HepG2 (cell line): ENCODE data around the gene CCL22. TPM values are rescaled to one million over a fixed set of nuclear protein-coding genes. Genes with fewer than 3 reads are reported as not detected.
"Not testable (repeated sequence)": the region's sequence is repeated elsewhere in the genome, so short reads cannot be mapped to it uniquely, and the experiment has no call there.

Source experiments
- ATAC-seq: fragments of 200-7000 bp; cut with Tn5 transposase; 3 replicates; pipeline ENCODE4 v1.9.1; 2020; ENCODE audit warnings: mild to moderate bottlenecking, moderate library complexity
- BruUV-seq: library from RNA; stranded (reverse); fragments of 400-500 nt; replicated peaks from 2 replicates; lab custom pipeline; 2021; lab: Mats Ljungman, UMichigan
- CTCF ChIA-PET: fragments of 300-600 bp; formaldehyde crosslinking; extraction: SDS; loops from one replicate; lab custom pipeline; 2021; ENCODE audit warnings: low total read pairs, inconsistent platforms, low intra/inter-chr PET ratio; lab: Yijun Ruan, JAX
- POLR2A ChIA-PET: fragments of 350-600 bp; sonication (Branson Sonifier 250); formaldehyde crosslinking; loops from one replicate; lab custom pipeline; 2020; ENCODE audit warnings: antibody characterized with exemption, inconsistent platforms; lab: Yijun Ruan, JAX
- DNase-seq: peaks from one replicate; pipeline ENCODE4 v3.0.0-alpha.2; 2015; ENCODE audit warnings: low spot score
- FAIRE-seq: peaks from 3 replicates; lab custom pipeline; 2011; peaks lifted over from hg19 to GRCh38; lab: Jason Lieb, UNC
- H2AFZ ChIP-seq: one replicate; pipeline ENCODE4 v1.6.1; 2011; ENCODE audit warnings: low read length, inconsistent platforms
- H3K27ac ChIP-seq: fragments of 300-600 bp; 3 replicates; pipeline ENCODE4 v1.8.0; 2011; ENCODE audit warnings: mixed run types, mild to moderate bottlenecking, mixed read lengths, low read length, inconsistent platforms; ENCODE audit not compliant: insufficient read depth; ENCODE audit errors: extremely low read length
- H3K27me3 ChIP-seq, 2 experiments: fragments of 200-600 bp in 1 of 2; 2 replicates in 1 of 2; 3 replicates in 1 of 2; pipeline versions ENCODE4 v1.6.0 to v1.8.0; 2011; ENCODE audit warnings: low read length in 2 of 2, mild to moderate bottlenecking in 2 of 2, moderate library complexity in 2 of 2, inconsistent platforms in 1 of 2; ENCODE audit not compliant: insufficient read depth in 2 of 2, control insufficient read depth in 1 of 2
- H3K36me3 ChIP-seq, 2 experiments: fragments of 200-600 bp in 1 of 2; replicated peaks in 1 of 2; 2 replicates in 1 of 2; 3 replicates in 1 of 2; pipeline versions ENCODE4 v1.5.1 to v1.8.0; 2011; ENCODE audit warnings: low read length in 2 of 2, inconsistent platforms in 1 of 2; ENCODE audit not compliant: insufficient read depth in 2 of 2, control insufficient read depth in 1 of 2
- H3K4me1 ChIP-seq: 2 replicates; pipeline ENCODE4 v1.5.1; 2012; ENCODE audit warnings: low read length, inconsistent platforms; ENCODE audit not compliant: insufficient read depth
- H3K4me2 ChIP-seq: 2 replicates; pipeline ENCODE4 v1.6.0; 2011; ENCODE audit warnings: low read depth, low read length, inconsistent platforms
- H3K4me3 ChIP-seq, 3 experiments: fragments of 200-600 bp in 1 of 3; sonication (generic), shearing (Covaris generic) in 1 of 3; replicated peaks in 1 of 3; 2 replicates each; pipeline ENCODE4 v1.5.1; 2011 to 2016; ENCODE audit warnings: low read length in 3 of 3, inconsistent platforms in 2 of 3, low read depth in 2 of 3, mild to moderate bottlenecking in 2 of 3, control low read depth in 1 of 3, mixed read lengths in 1 of 3; ENCODE audit not compliant: insufficient read depth in 1 of 3
- H3K79me2 ChIP-seq: one replicate; pipeline ENCODE4 v1.6.1; 2011; ENCODE audit warnings: low read length, inconsistent platforms; ENCODE audit not compliant: insufficient read depth
- H3K9ac ChIP-seq: 2 replicates; pipeline ENCODE4 v1.6.0; 2011; ENCODE audit warnings: mild to moderate bottlenecking, low read depth, low read length, inconsistent platforms; ENCODE audit not compliant: insufficient read depth
- H3K9me3 ChIP-seq: 2 replicates; pipeline ENCODE4 v1.5.1; 2012; ENCODE audit warnings: mild to moderate bottlenecking, low read length
- H4K20me1 ChIP-seq: 2 replicates; pipeline ENCODE4 v1.6.0; 2011; ENCODE audit warnings: inconsistent platforms, mild to moderate bottlenecking, low read length, moderate library complexity; ENCODE audit not compliant: insufficient read depth
- STAT6 ChIP-seq: sonication (generic); formaldehyde crosslinking; IDR thresholded peaks from 2 replicates; pipeline ENCODE4 v1.4.0; 2020; ENCODE audit warnings: missing genetic modification reagents, mild to moderate bottlenecking, borderline replicate concordance
- WGBS: methylation state at CpG from one replicate; pipeline ENCODE4 v1.1.6; 2017; ENCODE audit warnings: low lambda C conversion rate; 5-methylcytosine and 5-hydroxymethylcytosine counted together
- in situ Hi-C: cut with HindIII; loops from 2 replicates; pipeline ENCODE4 v1.10.0; 2017; ENCODE audit warnings: low pct_unique_long_range_greater_than_20kb; ENCODE audit not compliant: extremely low pct_ligation_motif_present
- intact Hi-C: fragments of 100-400 bp; cut with micrococcal nuclease; formaldehyde crosslinking; loops from one replicate; pipeline ENCODE4 v1.10.0; 2022; ENCODE audit not compliant: unreplicated experiment
- polyA plus RNA-seq, 8 experiments: library from polyadenylated mRNA; depleted of rRNA in 3 of 8; stranded (reverse) in 7 of 8; unstranded in 1 of 8; fragments of >200 nt; fragmentation: Illumina TruSeq in 4 of 8; extraction: Trizol in 4 of 8; gene quantifications; 2 replicates each; pipeline versions ENCODE4 v1.2.1 to v1.2.3, GENCODE V29; 2011 to 2016; ENCODE audit warnings: low read depth in 4 of 8, missing spikeins in 1 of 8, mixed read lengths in 1 of 8; ENCODE audit not compliant: insufficient read depth in 1 of 8
- total RNA-seq, 5 experiments: library from RNA; depleted of rRNA; stranded (reverse); fragments of >200 nt; fragmentation: Illumina TruSeq; extraction: Trizol; gene quantifications; 2 replicates each; pipeline ENCODE4 v1.2.3, GENCODE V29; 2016; ENCODE audit warnings: low read depth in 1 of 5
- TF ChIP-seq, protein P1 (sequence below): sonication (generic); formaldehyde crosslinking; IDR thresholded peaks from 2 replicates; pipeline ENCODE4 v1.5.0; 2020; ENCODE audit warnings: mild to moderate bottlenecking, missing genetic modification reagents

The CCL22 gene
- total and polyA plus RNA-seq, 2 of the 13 experiments (the other 11 are each of a cell fraction or from before 2014, with no cell fraction given), result not detected

GRCh38 chr16:57344094-57344493, 14.5 kb upstream of the CCL22 start:
- CTCF ChIA-PET, result not testable (repeated sequence)

More at GRCh38 chr16:57344094-57344493, 14.5 kb upstream of the CCL22 start:
- in situ Hi-C loops, H3K79me2 ChIP-seq, FAIRE-seq, H3K4me3 ChIP-seq, H3K4me2 ChIP-seq, BruUV-seq, intact Hi-C loops, H4K20me1 ChIP-seq, DNase-seq, H3K36me3 ChIP-seq, H3K27ac ChIP-seq, H2AFZ ChIP-seq, ATAC-seq, H3K9ac ChIP-seq, H3K9me3 ChIP-seq: not testable (repeated sequence)
- POLR2A ChIA-PET, result interaction anchor here (1.8 kb wide), 1 partner anchor 29 kb away, joined by 14 read pairs; the partner anchor contains the start of gene CX3CL1
- TF ChIP-seq, protein P1, sequence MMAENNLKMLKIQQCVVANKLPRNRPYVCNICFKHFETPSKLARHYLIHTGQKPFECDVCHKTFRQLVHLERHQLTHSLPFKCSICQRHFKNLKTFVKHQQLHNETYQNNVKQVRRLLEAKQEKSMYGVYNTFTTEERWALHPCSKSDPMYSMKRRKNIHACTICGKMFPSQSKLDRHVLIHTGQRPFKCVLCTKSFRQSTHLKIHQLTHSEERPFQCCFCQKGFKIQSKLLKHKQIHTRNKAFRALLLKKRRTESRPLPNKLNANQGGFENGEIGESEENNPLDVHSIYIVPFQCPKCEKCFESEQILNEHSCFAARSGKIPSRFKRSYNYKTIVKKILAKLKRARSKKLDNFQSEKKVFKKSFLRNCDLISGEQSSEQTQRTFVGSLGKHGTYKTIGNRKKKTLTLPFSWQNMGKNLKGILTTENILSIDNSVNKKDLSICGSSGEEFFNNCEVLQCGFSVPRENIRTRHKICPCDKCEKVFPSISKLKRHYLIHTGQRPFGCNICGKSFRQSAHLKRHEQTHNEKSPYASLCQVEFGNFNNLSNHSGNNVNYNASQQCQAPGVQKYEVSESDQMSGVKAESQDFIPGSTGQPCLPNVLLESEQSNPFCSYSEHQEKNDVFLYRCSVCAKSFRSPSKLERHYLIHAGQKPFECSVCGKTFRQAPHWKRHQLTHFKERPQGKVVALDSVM (CRISPR knock-in tag), result peak; percentile 94
- TF ChIP-seq STAT6 (CRISPR knock-in tag), result 0 out of 2 replicates have a peak, but pooled peaks have one; percentile 20
- H3K27me3 ChIP-seq, result peaks cover 2 to 21% of the 10 kb centered on the region in 2 experiments; a peak in 3 of 5 replicates
- 75% methylated on average over 5 of the region's 5 CpGs for WGBS
- peaks cover 40% of the 10 kb centered on the region for H3K4me1 ChIP-seq
